Heart left ventricle (tissue), 16 donors: ENCODE measurements around the gene CELF2. TPM values are rescaled to one million over a fixed set of nuclear protein-coding genes. Genes with fewer than 3 reads are reported as not detected.

Source experiments
- ATAC-seq, 4 donors: fragments of 200-7000 bp; cut with Tn5 transposase; one replicate each; pipeline ENCODE4 v1.9.1; 2020 to 2022; ENCODE audit warnings: moderate library complexity in 4 of 4, mild to moderate bottlenecking in 3 of 4, moderate number of reproducible peaks in 1 of 4
- DNase-seq, 5 donors: peaks; one replicate each; pipeline ENCODE4 v3.0.0-alpha.2; 2020
- H3K27ac ChIP-seq, 12 donors: fragments of 200-600 bp; sonication (generic) in 4 of 12; one replicate each; pipeline versions ENCODE4 v1.5.0 to v1.8.0; 2016 to 2022; ENCODE audit warnings: mild to moderate bottlenecking in 2 of 12
- H3K27me3 ChIP-seq, 9 donors: fragments of 200-600 bp; sonication (generic) in 2 of 9; one replicate each; pipeline versions ENCODE4 v1.5.1 to v1.8.0; 2016 to 2022; ENCODE audit warnings: mild to moderate bottlenecking in 3 of 9
- H3K36me3 ChIP-seq, 9 donors: fragments of 200-600 bp; sonication (generic) in 2 of 9; one replicate each; pipeline versions ENCODE4 v1.5.0 to v1.8.0; 2018 to 2022; ENCODE audit warnings: mild to moderate bottlenecking in 2 of 9
- H3K4me1 ChIP-seq, 12 donors: fragments of 200-600 bp; sonication (generic) in 4 of 12; one replicate each; pipeline versions ENCODE4 v1.5.0 to v1.8.0; 2016 to 2022; ENCODE audit warnings: mild to moderate bottlenecking in 3 of 12
- H3K4me3 ChIP-seq, 12 donors: fragments of 200-600 bp; sonication (generic) in 4 of 12; one replicate each; pipeline versions ENCODE4 v1.5.0 to v1.8.0; 2017 to 2022; ENCODE audit warnings: mild to moderate bottlenecking in 9 of 12, moderate library complexity in 4 of 12
- H3K9me3 ChIP-seq, 12 donors: fragments of 200-600 bp; sonication (generic) in 4 of 12; one replicate each; pipeline versions ENCODE4 v1.5.0 to v1.8.0; 2016 to 2022; ENCODE audit warnings: mild to moderate bottlenecking in 1 of 12
- POLR2A ChIP-seq, 2 donors: fragments of 450-650 bp; IDR thresholded peaks; one replicate each; pipeline ENCODE4 v1.6.1; 2017; ENCODE audit warnings: antibody characterized with exemption in 2 of 2, mild to moderate bottlenecking in 2 of 2, moderate library complexity in 2 of 2
- WGBS, 4 donors: extraction: QIAGEN DNeasy Blood & Tissue Kit in 2 of 4; methylation state at CpG; one replicate each; pipeline versions ENCODE4 v1.1.5 to v1.1.7; 2013 to 2018; 5-methylcytosine and 5-hydroxymethylcytosine counted together
- intact Hi-C, 10 donors: fragments of 100-400 bp; cut with DNase I; formaldehyde crosslinking; loops; one replicate each; pipeline versions ENCODE4 v1.11.1 to v1.14.2; 2022
- polyA plus RNA-seq, 2 donors: library from polyadenylated mRNA; stranded (reverse); fragments of 200-250 nt; gene quantifications; one replicate each; pipeline ENCODE4 v1.2.3, GENCODE V29; 2013
- total RNA-seq, 9 donors: library from RNA; depleted of rRNA in 2 of 9; stranded (reverse); fragments of >200 nt in 2 of 9; fragmentation: NEBNext Ultra II Directional in 3 of 9; extraction: Animal tissue kit (Norgen Biotek cat#: 25700) in 3 of 9; gene quantifications; one replicate each; pipeline versions ENCODE4 v1.1.0 to v1.2.4, GENCODE V29; 2016 to 2023
- TF ChIP-seq, protein P1 (sequence below), 12 donors: fragments of 200-600 bp; sonication (generic) in 4 of 12; IDR thresholded peaks; one replicate each; pipeline versions ENCODE4 v1.5.0 to v1.8.0; 2018 to 2022; ENCODE audit warnings: antibody characterized with exemption in 12 of 12, mild to moderate bottlenecking in 5 of 12
- donor health status: ischemic (EF 13 %, LVEDD 7.1; RV severe dilation, severe dysfunction).
- donor health status: healthy with polysubstance abuse.
- donor health status: DM: no; HTN: yes; CAD: no.
- donor health status: DM: no; HTN: no; CAD: no.
- donor health status: ischemic (EF 25% LVEDD 6.9; RV normal size, moderate dysfunction).
- donor health status: ischemic (EF 25% LVEDD 5.7; RV mildly dilated, moderate dysfunction).
- donor health status: healthy.
- donor health status: DM: yes; HTN: yes; CAD: no.
- donor health status: ischemic (EF 35%, LVEDD 5.7; RV mildly dilated, moderate dysfunction).
- donor health status: nonischemic (EF 11% LVEDD 7.7; RV severe dilation, severe dysfunction).
- donor health status: DM: yes; HTN: yes; CAD: no.
- donor health status: PGD.
- donor health status: ischemic (EF 29% LVEDD 5.4; RV normal size, mild dysfunction).
- donor health status: nonischemic (EF 23%, LVEDD 6.1; RV moderate dilation, normal function).

CELF2 gene
- total and polyA plus RNA-seq, 11 donors, result 14.2 to 103 (median 67.1) TPM

GRCh38 chr10:11043446-11044127 lies 25.9 kb downstream of the CELF2 start:
- intact Hi-C loops, result loop anchor here in 6 of 10 donors (5.0 to 10.0 kb wide), 4 partner anchors 104 to 231 kb away; no protein-coding TSS in a partner anchor
- DNase-seq (peak in 1 of 5 donors; percentile 29), ATAC-seq (no peak)
- WGBS, 4 donors, result 65 to 81% (median 76%) methylated on average over 22 to 23 of the region's 23 CpGs
- TF ChIP-seq POLR2A (IDR thresholded peaks at IDR 0.05), result no peak
- TF ChIP-seq, protein P1, sequence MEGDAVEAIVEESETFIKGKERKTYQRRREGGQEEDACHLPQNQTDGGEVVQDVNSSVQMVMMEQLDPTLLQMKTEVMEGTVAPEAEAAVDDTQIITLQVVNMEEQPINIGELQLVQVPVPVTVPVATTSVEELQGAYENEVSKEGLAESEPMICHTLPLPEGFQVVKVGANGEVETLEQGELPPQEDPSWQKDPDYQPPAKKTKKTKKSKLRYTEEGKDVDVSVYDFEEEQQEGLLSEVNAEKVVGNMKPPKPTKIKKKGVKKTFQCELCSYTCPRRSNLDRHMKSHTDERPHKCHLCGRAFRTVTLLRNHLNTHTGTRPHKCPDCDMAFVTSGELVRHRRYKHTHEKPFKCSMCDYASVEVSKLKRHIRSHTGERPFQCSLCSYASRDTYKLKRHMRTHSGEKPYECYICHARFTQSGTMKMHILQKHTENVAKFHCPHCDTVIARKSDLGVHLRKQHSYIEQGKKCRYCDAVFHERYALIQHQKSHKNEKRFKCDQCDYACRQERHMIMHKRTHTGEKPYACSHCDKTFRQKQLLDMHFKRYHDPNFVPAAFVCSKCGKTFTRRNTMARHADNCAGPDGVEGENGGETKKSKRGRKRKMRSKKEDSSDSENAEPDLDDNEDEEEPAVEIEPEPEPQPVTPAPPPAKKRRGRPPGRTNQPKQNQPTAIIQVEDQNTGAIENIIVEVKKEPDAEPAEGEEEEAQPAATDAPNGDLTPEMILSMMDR (IDR thresholded peaks at IDR 0.05), result no peak
- H3K9me3 ChIP-seq, result no peaks in the 10 kb centered on the region
- peaks cover 0 to 79% (median 42%) of the 10 kb centered on the region in 12 donors for H3K4me1 ChIP-seq
- no peaks in the 10 kb centered on the region for H3K36me3 ChIP-seq
- peak overlapping the region in 2 of 12 donors; percentile 4 to 19 for H3K27ac ChIP-seq
- no peaks in the 10 kb centered on the region for H3K27me3 ChIP-seq
- no peak overlapping the region for H3K4me3 ChIP-seq

DNA sequence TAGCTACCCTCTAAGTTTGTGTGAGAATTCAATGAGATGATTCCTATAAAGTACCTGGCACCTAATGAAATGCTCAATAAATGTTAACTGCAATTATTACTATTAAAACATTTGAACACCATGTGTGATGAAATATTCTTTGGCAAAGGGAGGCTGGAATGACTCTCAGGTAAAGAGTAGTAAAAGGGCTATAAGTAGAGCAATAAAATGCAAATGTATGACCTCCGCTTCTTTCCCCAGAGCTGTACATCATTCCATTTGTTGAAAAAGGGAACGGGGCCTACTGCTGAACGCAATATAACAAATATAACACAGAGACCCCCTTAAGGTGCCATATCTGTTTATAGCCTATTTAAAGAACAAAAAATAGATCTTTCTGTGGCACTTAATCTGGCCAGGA lies 27.8 kb downstream of the CELF2 start:
- DNase-seq, result no peak
- H3K9me3 ChIP-seq, result no peaks in the 10 kb centered on the region
- peak overlapping the region in 7 of 12 donors; percentile 8 to 41 (median 25) for H3K4me3 ChIP-seq
- no peak for ATAC-seq
- no peaks in the 10 kb centered on the region for H3K27me3 ChIP-seq
- TF ChIP-seq POLR2A (IDR thresholded peaks at IDR 0.05), result no peak
- TF ChIP-seq, protein P1 (IDR thresholded peaks at IDR 0.05), result no peak
- H3K4me1 ChIP-seq, result peaks cover 0 to 92% (median 59%) of the 10 kb centered on the region in 12 donors
- intact Hi-C loops, result loop anchor here in 6 of 10 donors (5.0 to 10.0 kb wide), 4 partner anchors 37 to 229 kb away; no protein-coding TSS in a partner anchor
- H3K27ac ChIP-seq, result peak overlapping the region; percentile 32 to 87 (median 79)
- H3K36me3 ChIP-seq, result no peaks in the 10 kb centered on the region
- 65 to 85% (median 76%) methylated on average over 3 of the region's 3 CpGs for WGBS, 4 donors

GRCh38 chr10:11045995-11046775 lies 28.5 kb downstream of the CELF2 start:
- DNase-seq (peak; percentile 63 to 87 (median 81)), ATAC-seq (peak; percentile 68 to 82 (median 78))
- Histone ChIP-seq H3K27me3 (no peaks in the 10 kb centered on the region), H3K4me3 (peak overlapping the region in 8 of 12 donors; percentile 8 to 41 (median 26)), H3K27ac (peak overlapping the region; percentile 55 to 87 (median 79)), H3K4me1 (peaks cover 0 to 92% (median 64%) of the 10 kb centered on the region in 12 donors), H3K36me3 (no peaks in the 10 kb centered on the region), H3K9me3 (no peaks in the 10 kb centered on the region)
- TF ChIP-seq, protein P1 (IDR thresholded peaks at IDR 0.05), result no peak
- no peak for TF ChIP-seq POLR2A (IDR thresholded peaks at IDR 0.05)
- intact Hi-C loops, result loop anchor here in 6 of 10 donors (5.0 to 10.0 kb wide), 4 partner anchors 36 to 229 kb away; no protein-coding TSS in a partner anchor
- WGBS, 4 donors, result 39 to 64% (median 44%) methylated on average over 23 of the region's 23 CpGs

GRCh38 chr10:11046776-11047160 lies 29.1 kb downstream of the CELF2 start:
- no peaks in the 10 kb centered on the region for H3K9me3 ChIP-seq
- no peaks in the 10 kb centered on the region for H3K36me3 ChIP-seq
- ATAC-seq, result no peak
- H3K4me1 ChIP-seq, result peaks cover 0 to 97% (median 69%) of the 10 kb centered on the region in 12 donors
- H3K4me3 ChIP-seq, result peak overlapping the region in 4 of 12 donors; percentile 11 to 41 (median 24)
- no peak for TF ChIP-seq POLR2A (IDR thresholded peaks at IDR 0.05)
- TF ChIP-seq, protein P1 (IDR thresholded peaks at IDR 0.05), result no peak
- no peak for DNase-seq
- peak overlapping the region; percentile 55 to 87 (median 79) for H3K27ac ChIP-seq
- H3K27me3 ChIP-seq, result no peaks in the 10 kb centered on the region
- intact Hi-C loops, result loop anchor here in 6 of 10 donors (5.0 to 10.0 kb wide), 4 partner anchors 36 to 228 kb away; no protein-coding TSS in a partner anchor
- WGBS, 4 donors, result 51 to 70% (median 60%) methylated on average over 5 of the region's 5 CpGs
